ENCODE data around the gene ABHD10.

The ABHD10 gene

DNA sequence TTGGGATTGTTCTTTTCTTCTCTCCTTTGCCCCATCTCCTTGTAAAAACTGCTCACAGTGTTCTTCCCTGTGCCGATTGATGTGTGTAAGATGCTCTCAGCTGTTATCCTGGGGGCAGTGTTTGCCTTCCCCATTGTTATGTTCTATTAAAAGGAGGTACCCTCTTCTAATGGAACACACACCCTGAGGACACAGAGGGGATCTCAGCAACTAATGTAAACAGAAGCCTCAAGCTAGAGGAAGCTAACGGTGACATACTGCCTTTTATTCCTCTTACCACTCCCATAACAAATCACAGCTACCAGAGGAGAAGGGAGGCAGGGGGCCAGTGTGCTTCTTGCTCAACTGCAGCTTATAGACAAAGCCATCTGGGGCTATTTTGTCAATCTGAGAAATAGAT, 22.1 kb downstream of the ABHD10 start:
- Histone ChIP-seq H4K20me1 (ENCODE audit: insufficient read depth, low read length) (no peaks in the 10 kb centered on the region), H2AFZ (ENCODE audit: low read length) (no peak overlapping the region), H3K9ac (ENCODE audit: low read length) (no peak overlapping the region), H3K36me3 (ENCODE audit: insufficient read depth, low read length) (no peaks in the 10 kb centered on the region), H3F3A (ENCODE audit: insufficient read depth, low read length) (no peaks in the 10 kb centered on the region), H3K27ac (ENCODE audit: low read depth, low read length, poor library complexity, severe bottlenecking) (no peak overlapping the region), H3K9me3 (ENCODE audit: low read length) (no peaks in the 10 kb centered on the region), H3K79me2 (ENCODE audit: insufficient read depth, low read length) (no peaks in the 10 kb centered on the region), H3K4me2 (ENCODE audit: low read length) (no peak overlapping the region), H3K4me3 (ENCODE audit: low read depth, low read length, poor library complexity, severe bottlenecking) (no peak overlapping the region), H3K27me3 (ENCODE audit: insufficient read depth, low read length) (no peaks in the 10 kb centered on the region), H3K4me1 (ENCODE audit: insufficient read depth, low read length, severe bottlenecking) (peaks cover 10% of the 10 kb centered on the region), H3K9me2 (ENCODE audit: low read depth, low read length) (no peaks in the 10 kb centered on the region)
- TF ChIP-seq, protein P1, sequence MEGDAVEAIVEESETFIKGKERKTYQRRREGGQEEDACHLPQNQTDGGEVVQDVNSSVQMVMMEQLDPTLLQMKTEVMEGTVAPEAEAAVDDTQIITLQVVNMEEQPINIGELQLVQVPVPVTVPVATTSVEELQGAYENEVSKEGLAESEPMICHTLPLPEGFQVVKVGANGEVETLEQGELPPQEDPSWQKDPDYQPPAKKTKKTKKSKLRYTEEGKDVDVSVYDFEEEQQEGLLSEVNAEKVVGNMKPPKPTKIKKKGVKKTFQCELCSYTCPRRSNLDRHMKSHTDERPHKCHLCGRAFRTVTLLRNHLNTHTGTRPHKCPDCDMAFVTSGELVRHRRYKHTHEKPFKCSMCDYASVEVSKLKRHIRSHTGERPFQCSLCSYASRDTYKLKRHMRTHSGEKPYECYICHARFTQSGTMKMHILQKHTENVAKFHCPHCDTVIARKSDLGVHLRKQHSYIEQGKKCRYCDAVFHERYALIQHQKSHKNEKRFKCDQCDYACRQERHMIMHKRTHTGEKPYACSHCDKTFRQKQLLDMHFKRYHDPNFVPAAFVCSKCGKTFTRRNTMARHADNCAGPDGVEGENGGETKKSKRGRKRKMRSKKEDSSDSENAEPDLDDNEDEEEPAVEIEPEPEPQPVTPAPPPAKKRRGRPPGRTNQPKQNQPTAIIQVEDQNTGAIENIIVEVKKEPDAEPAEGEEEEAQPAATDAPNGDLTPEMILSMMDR (IDR thresholded peaks at IDR 0.05; ENCODE audit: low read length) = no peak
- no peak for TF ChIP-seq EZH2 (IDR thresholded peaks at IDR 0.05; ENCODE audit: borderline replicate concordance, low read length)

DNA sequence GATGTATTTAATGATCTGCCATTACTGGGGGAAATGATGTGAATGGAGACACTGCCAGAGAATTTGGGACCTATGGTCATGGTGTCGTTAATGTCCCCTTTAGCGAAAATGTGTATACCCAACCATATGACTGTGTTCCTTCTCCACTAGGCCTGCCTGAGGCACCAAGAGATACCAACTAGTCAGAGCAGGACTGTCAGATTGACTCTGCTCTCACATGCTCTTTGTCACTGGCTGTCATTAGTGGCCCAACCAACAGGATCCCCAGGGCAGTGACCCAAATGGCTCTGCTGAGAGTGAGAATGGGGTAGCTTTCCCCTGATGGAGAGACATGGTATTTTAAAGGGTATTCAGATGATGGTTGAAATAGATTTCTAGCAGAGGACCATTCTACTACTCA, 22.7 kb downstream of the ABHD10 start:
- no peak overlapping the region for H3K4me2 ChIP-seq (ENCODE audit: low read length)
- no peaks in the 10 kb centered on the region for H3K79me2 ChIP-seq (ENCODE audit: insufficient read depth, low read length)
- no peaks in the 10 kb centered on the region for H3F3A ChIP-seq (ENCODE audit: insufficient read depth, low read length)
- no peaks in the 10 kb centered on the region for H4K20me1 ChIP-seq (ENCODE audit: insufficient read depth, low read length)
- no peak overlapping the region for H3K27ac ChIP-seq (ENCODE audit: low read depth, low read length, poor library complexity, severe bottlenecking)
- no peaks in the 10 kb centered on the region for H3K27me3 ChIP-seq (ENCODE audit: insufficient read depth, low read length)
- H3K36me3 ChIP-seq (ENCODE audit: insufficient read depth, low read length) = no peaks in the 10 kb centered on the region
- no peak overlapping the region for H3K9ac ChIP-seq (ENCODE audit: low read length)
- no peaks in the 10 kb centered on the region for H3K9me2 ChIP-seq (ENCODE audit: low read depth, low read length)
- no peak overlapping the region for H3K4me3 ChIP-seq (ENCODE audit: low read depth, low read length, poor library complexity, severe bottlenecking)
- no peak for TF ChIP-seq EZH2 (IDR thresholded peaks at IDR 0.05; ENCODE audit: borderline replicate concordance, low read length)
- TF ChIP-seq, protein P1 (IDR thresholded peaks at IDR 0.05; ENCODE audit: low read length) = no peak
- H3K4me1 ChIP-seq (ENCODE audit: insufficient read depth, low read length, severe bottlenecking) = peaks cover 10% of the 10 kb centered on the region
- no peak overlapping the region for H2AFZ ChIP-seq (ENCODE audit: low read length)
- no peaks in the 10 kb centered on the region for H3K9me3 ChIP-seq (ENCODE audit: low read length)

GRCh38 chr3:112002096-112002971, 23.5 kb downstream of the ABHD10 start:
- H3K79me2 ChIP-seq (ENCODE audit: insufficient read depth, low read length) = no peaks in the 10 kb centered on the region
- no peak overlapping the region for H3K4me3 ChIP-seq (ENCODE audit: low read depth, low read length, poor library complexity, severe bottlenecking)
- TF ChIP-seq, protein P1 (IDR thresholded peaks at IDR 0.05; ENCODE audit: low read length) = no peak
- no peak for TF ChIP-seq EZH2 (IDR thresholded peaks at IDR 0.05; ENCODE audit: borderline replicate concordance, low read length)
- H3K9me3 ChIP-seq (ENCODE audit: low read length) = no peaks in the 10 kb centered on the region
- H3K36me3 ChIP-seq (ENCODE audit: insufficient read depth, low read length) = no peaks in the 10 kb centered on the region
- no peak overlapping the region for H2AFZ ChIP-seq (ENCODE audit: low read length)
- H3K4me2 ChIP-seq (ENCODE audit: low read length) = no peak overlapping the region
- no peak overlapping the region for H3K27ac ChIP-seq (ENCODE audit: low read depth, low read length, poor library complexity, severe bottlenecking)
- no peaks in the 10 kb centered on the region for H3K9me2 ChIP-seq (ENCODE audit: low read depth, low read length)
- no peak overlapping the region for H3K9ac ChIP-seq (ENCODE audit: low read length)
- H3K27me3 ChIP-seq (ENCODE audit: insufficient read depth, low read length) = no peaks in the 10 kb centered on the region
- no peaks in the 10 kb centered on the region for H3F3A ChIP-seq (ENCODE audit: insufficient read depth, low read length)
- no peaks in the 10 kb centered on the region for H4K20me1 ChIP-seq (ENCODE audit: insufficient read depth, low read length)
- H3K4me1 ChIP-seq (ENCODE audit: insufficient read depth, low read length, severe bottlenecking) = peaks cover 10% of the 10 kb centered on the region
